ENCODE data around the gene EN1.

- TF ChIP-seq CTCF (conservative IDR thresholded peaks at IDR 0.05) (no peak), EZH2 (IDR thresholded peaks at IDR 0.05; ENCODE audit: low read depth) (no peak)
These were observed 33.1 kb upstream of the EN1 start for GRCh38 chr2:118880501-118880900.

Data from PC-9 (cell line).